Hepatocyte (in vitro differentiated cells): ENCODE measurements around the gene EXOC4. TPM values are rescaled to one million over a fixed set of nuclear protein-coding genes. Genes with fewer than 3 reads are reported as not detected.

Experiments
- DNase-seq: peaks from one replicate; pipeline ENCODE4 v3.0.0-alpha.2; 2016; ENCODE audit warnings: low spot score
- H2AFZ ChIP-seq: fragments of 200-600 bp; sonication (generic); 2 replicates; pipeline ENCODE4 v1.6.0; 2016; ENCODE audit warnings: antibody characterized with exemption, mild to moderate bottlenecking
- H3K27ac ChIP-seq: fragments of 200-600 bp; sonication (generic); 2 replicates; pipeline ENCODE4 v1.5.1; 2016; ENCODE audit warnings: mild to moderate bottlenecking
- H3K27me3 ChIP-seq: fragments of 200-600 bp; sonication (generic); 2 replicates; pipeline ENCODE4 v1.6.1; 2016
- H3K36me3 ChIP-seq: fragments of 200-600 bp; sonication (generic); replicated peaks from 2 replicates; pipeline ENCODE4 v1.5.1; 2016; ENCODE audit warnings: low read depth; ENCODE audit not compliant: insufficient read depth
- H3K4me1 ChIP-seq: fragments of 200-600 bp; sonication (generic); 2 replicates; pipeline ENCODE4 v1.5.1; 2016; ENCODE audit warnings: mild to moderate bottlenecking, moderate library complexity; ENCODE audit not compliant: insufficient read depth
- H3K4me2 ChIP-seq: fragments of 200-600 bp; sonication (generic); 2 replicates; pipeline ENCODE4 v1.6.0; 2016
- H3K4me3 ChIP-seq: fragments of 200-600 bp; sonication (generic); 2 replicates; pipeline ENCODE4 v1.5.1; 2016; ENCODE audit warnings: mild to moderate bottlenecking
- H3K79me2 ChIP-seq: fragments of 200-600 bp; sonication (generic); 2 replicates; pipeline ENCODE4 v1.6.0; 2017; ENCODE audit warnings: mild to moderate bottlenecking
- H3K9me2 ChIP-seq: fragments of 200-600 bp; sonication (generic); replicated peaks from 2 replicates; pipeline ENCODE4 v1.6.0; 2017; ENCODE audit warnings: mild to moderate bottlenecking; ENCODE audit not compliant: insufficient read depth
- H3K9me3 ChIP-seq: fragments of 200-600 bp; sonication (generic); 2 replicates; pipeline ENCODE4 v1.5.1; 2016; ENCODE audit warnings: low read depth, mild to moderate bottlenecking
- H4K20me1 ChIP-seq: fragments of 200-600 bp; sonication (generic); 2 replicates; pipeline ENCODE4 v1.6.0; 2016; ENCODE audit warnings: mild to moderate bottlenecking; ENCODE audit not compliant: insufficient read depth, poor library complexity, severe bottlenecking
- CTCF ChIP-seq: fragments of 200-600 bp; sonication (generic); IDR thresholded peaks from 2 replicates; pipeline ENCODE4 v1.5.1; 2016; ENCODE audit warnings: antibody characterized with exemption, mild to moderate bottlenecking; ENCODE audit not compliant: poor library complexity
- EZH2 ChIP-seq: fragments of 200-600 bp; sonication (generic); IDR thresholded peaks from 2 replicates; pipeline ENCODE4 v1.6.1; 2016; ENCODE audit warnings: antibody characterized with exemption, mild to moderate bottlenecking, borderline replicate concordance
- EZH2phosphoT487 ChIP-seq: fragments of 200-600 bp; sonication (generic); IDR thresholded peaks from one replicate; pipeline ENCODE4 v1.6.1; 2018; ENCODE audit warnings: antibody characterized with exemption, mild to moderate bottlenecking, low read depth, moderate library complexity; ENCODE audit not compliant: unreplicated experiment, severe bottlenecking
- WGBS: methylation state at CpG from one replicate; pipeline ENCODE4 v1.1.6; 2016; ENCODE audit warnings: low lambda C conversion rate; ENCODE audit errors: missing lambda C conversion rate; 5-methylcytosine and 5-hydroxymethylcytosine counted together
- polyA plus RNA-seq: library from polyadenylated mRNA; unstranded; fragments of >200 nt; fragmentation: Nextera tagmentation; extraction: Ambion mirVana; gene quantifications from 2 replicates; pipeline ENCODE4 v1.2.1, GENCODE V29; 2016
- total RNA-seq: library from RNA; depleted of rRNA; stranded (reverse); fragments of >200 nt; gene quantifications from 2 replicates; pipeline ENCODE4 v1.2.3, GENCODE V29; 2014

Gene EXOC4
- total and polyA plus RNA-seq, 2 experiments from 2014 or later = 34.8 to 56.1 TPM

GRCh38 chr7:133560900-133561299 is 308.0 kb downstream of the EXOC4 start:
- Histone ChIP-seq H3K4me2 (no peak overlapping the region), H4K20me1 (no peaks in the 10 kb centered on the region), H3K36me3 (no peaks in the 10 kb centered on the region), H3K9me2 (no peaks in the 10 kb centered on the region), H3K9me3 (no peaks in the 10 kb centered on the region), H3K4me3 (no peak overlapping the region), H3K4me1 (no peaks in the 10 kb centered on the region), H2AFZ (no peak overlapping the region), H3K27me3 (no peaks in the 10 kb centered on the region), H3K79me2 (no peaks in the 10 kb centered on the region), H3K27ac (no peak overlapping the region)
- WGBS = 92% methylated on average over 2 of the region's 2 CpGs
- no peak for DNase-seq
- TF ChIP-seq EZH2phosphoT487 (no peak), EZH2 (no peak), CTCF (no peak)

- Histone ChIP-seq H3K4me3 (no peak overlapping the region), H3K27me3 (no peaks in the 10 kb centered on the region), H3K27ac (no peak overlapping the region), H3K79me2 (no peaks in the 10 kb centered on the region), H3K9me3 (no peaks in the 10 kb centered on the region), H3K4me1 (no peaks in the 10 kb centered on the region), H4K20me1 (no peaks in the 10 kb centered on the region), H2AFZ (no peak overlapping the region), H3K36me3 (no peaks in the 10 kb centered on the region), H3K9me2 (no peaks in the 10 kb centered on the region), H3K4me2 (no peak overlapping the region)
- no peak for TF ChIP-seq EZH2phosphoT487
- TF ChIP-seq EZH2 = no peak
- TF ChIP-seq CTCF = no peak
- WGBS = 92% methylated on average over 3 of the region's 3 CpGs
- no peak for DNase-seq
Measured at GRCh38 chr7:133561396-133561795, 308.5 kb downstream of the EXOC4 start.

GRCh38 chr7:133562621-133563020 is 309.7 kb downstream of the EXOC4 start:
- no peaks in the 10 kb centered on the region for H3K36me3 ChIP-seq
- no peaks in the 10 kb centered on the region for H4K20me1 ChIP-seq
- no peak for DNase-seq
- H3K4me1 ChIP-seq = no peaks in the 10 kb centered on the region
- H3K4me2 ChIP-seq = no peak overlapping the region
- no peaks in the 10 kb centered on the region for H3K9me3 ChIP-seq
- no peak overlapping the region for H2AFZ ChIP-seq
- WGBS = 93% methylated on average over 4 of the region's 4 CpGs
- no peak overlapping the region for H3K4me3 ChIP-seq
- H3K79me2 ChIP-seq = no peaks in the 10 kb centered on the region
- TF ChIP-seq CTCF = no peak
- no peak for TF ChIP-seq EZH2
- TF ChIP-seq EZH2phosphoT487 = no peak
- no peak overlapping the region for H3K27ac ChIP-seq
- H3K27me3 ChIP-seq = no peaks in the 10 kb centered on the region
- H3K9me2 ChIP-seq = no peaks in the 10 kb centered on the region

GRCh38 chr7:133563251-133563650 is 310.4 kb downstream of the EXOC4 start:
- WGBS = 60% methylated on average over 5 of the region's 5 CpGs
- Histone ChIP-seq H3K27me3 (no peaks in the 10 kb centered on the region), H3K9me2 (no peaks in the 10 kb centered on the region), H3K4me1 (no peaks in the 10 kb centered on the region), H4K20me1 (no peaks in the 10 kb centered on the region), H3K4me2 (no peak overlapping the region), H3K27ac (no peak overlapping the region), H2AFZ (no peak overlapping the region), H3K36me3 (no peaks in the 10 kb centered on the region), H3K4me3 (no peak overlapping the region), H3K79me2 (no peaks in the 10 kb centered on the region), H3K9me3 (no peaks in the 10 kb centered on the region)
- no peak for DNase-seq
- TF ChIP-seq EZH2 = no peak
- TF ChIP-seq EZH2phosphoT487 = no peak
- no peak for TF ChIP-seq CTCF
